Endometrial microvascular endothelial cells (primary cell): ENCODE data around the gene OTOG. TPM values are rescaled to one million over a fixed set of nuclear protein-coding genes. Genes with fewer than 3 reads are reported as not detected.

Source experiments
- in situ Hi-C: cut with HindIII; loops from 2 replicates; pipeline ENCODE4 v1.10.0; 2017; ENCODE audit warnings: low sequenced_read_pairs, low pct_unique_long_range_greater_than_20kb; ENCODE audit errors: inconsistent ontology term
- total RNA-seq: library from RNA; depleted of rRNA; stranded (reverse); fragments of >200 nt; gene quantifications from one replicate; pipeline ENCODE4 v1.2.3, GENCODE V29; 2015; ENCODE audit errors: inconsistent ontology term

Gene OTOG
- total RNA-seq, 1 donor from 2014 or later = not detected

- in situ Hi-C loops = no loop called here
Measured at GRCh38 chr11:17572791-17573460, 25.9 kb downstream of the OTOG start.

- in situ Hi-C loops = no loop called here
Measured at GRCh38 chr11:17573526-17573925, 26.5 kb downstream of the OTOG start.

- in situ Hi-C loops = no loop called here
Measured at GRCh38 chr11:17574141-17575091, 27.4 kb downstream of the OTOG start.

GRCh38 chr11:17575431-17576425, 28.7 kb downstream of the OTOG start:
- in situ Hi-C loops = no loop called here

- in situ Hi-C loops = no loop called here
Measured at GRCh38 chr11:17578296-17578695, 31.2 kb downstream of the OTOG start.

- in situ Hi-C loops = no loop called here
Measured at GRCh38 chr11:17578958-17579357, 31.9 kb downstream of the OTOG start.

- in situ Hi-C loops = no loop called here
Measured at GRCh38 chr11:17579451-17579850, 32.4 kb downstream of the OTOG start.

- in situ Hi-C loops = no loop called here
Measured at GRCh38 chr11:17580271-17580670, 33.2 kb downstream of the OTOG start.

GRCh38 chr11:17581036-17581731, 34.1 kb downstream of the OTOG start:
- in situ Hi-C loops = no loop called here

- in situ Hi-C loops = no loop called here
Measured at GRCh38 chr11:17581732-17582053, 34.6 kb downstream of the OTOG start.

GRCh38 chr11:17585911-17586695, 39.0 kb downstream of the OTOG start:
- in situ Hi-C loops = no loop called here

- in situ Hi-C loops = no loop called here
Measured at GRCh38 chr11:17588166-17588565, 41.1 kb downstream of the OTOG start.

GRCh38 chr11:17588721-17589120, 41.7 kb downstream of the OTOG start:
- in situ Hi-C loops = no loop called here

GRCh38 chr11:17590463-17590862, 43.4 kb downstream of the OTOG start:
- in situ Hi-C loops = no loop called here

- in situ Hi-C loops = no loop called here
Measured at GRCh38 chr11:17591293-17591692, 44.2 kb downstream of the OTOG start.

GRCh38 chr11:17593466-17594245, 46.6 kb downstream of the OTOG start:
- in situ Hi-C loops = no loop called here

GRCh38 chr11:17594686-17595192, 47.7 kb downstream of the OTOG start:
- in situ Hi-C loops = no loop called here
